Astrocyte of the cerebellum (primary cell): ENCODE data around the gene DIPK1B.

Experiments
- DNase-seq: peaks from one replicate; pipeline ENCODE4 v3.0.0-alpha.2; 2011; ENCODE audit warnings: low read depth
- H3K4me3 ChIP-seq: 2 replicates; pipeline ENCODE4 v1.5.1; 2011; ENCODE audit warnings: mild to moderate bottlenecking, low read depth, low read length, moderate library complexity
- CTCF ChIP-seq: IDR thresholded peaks from 2 replicates; pipeline ENCODE4 v1.5.1; 2012; ENCODE audit warnings: low read length, low read depth, moderate library complexity, mild to moderate bottlenecking; ENCODE audit errors: missing control alignments
- in situ Hi-C: cut with HindIII; loops from 2 replicates; pipeline ENCODE4 v1.10.0; 2017; ENCODE audit warnings: low sequenced_read_pairs

Gene DIPK1B

GRCh38 chr9:136673975-136674785 is 38.2 kb upstream of the DIPK1B start:
- no peak for DNase-seq
- no peak for TF ChIP-seq CTCF
- H3K4me3 ChIP-seq, result no peak overlapping the region
- in situ Hi-C loops, result loop anchor here (10.0 kb wide), 1 partner anchor 119 kb away; no protein-coding TSS in a partner anchor

- DNase-seq, result no peak
- no peak overlapping the region for H3K4me3 ChIP-seq
- in situ Hi-C loops, result loop anchor here (10.0 kb wide), 1 partner anchor 120 kb away; no protein-coding TSS in a partner anchor
- TF ChIP-seq CTCF, result no peak
Measured at GRCh38 chr9:136674786-136675349, 37.5 kb upstream of the DIPK1B start.

GRCh38 chr9:136675477-136676296 is 36.7 kb upstream of the DIPK1B start:
- no peak overlapping the region for H3K4me3 ChIP-seq
- TF ChIP-seq CTCF, result no peak
- in situ Hi-C loops, result loop anchor here (10.0 kb wide), 1 partner anchor 121 kb away; no protein-coding TSS in a partner anchor
- DNase-seq, result no peak

GRCh38 chr9:136676297-136676794 is 36.0 kb upstream of the DIPK1B start:
- DNase-seq, result no peak
- no peak overlapping the region for H3K4me3 ChIP-seq
- TF ChIP-seq CTCF, result no peak
- in situ Hi-C loops, result loop anchor here (10.0 kb wide), 1 partner anchor 122 kb away; no protein-coding TSS in a partner anchor

- no peak for TF ChIP-seq CTCF
- no peak for DNase-seq
- in situ Hi-C loops, result loop anchor here (10.0 kb wide), 1 partner anchor 122 kb away; no protein-coding TSS in a partner anchor
- no peak overlapping the region for H3K4me3 ChIP-seq
Measured at GRCh38 chr9:136676920-136677686, 35.3 kb upstream of the DIPK1B start.

GRCh38 chr9:136678034-136678433 is 34.3 kb upstream of the DIPK1B start:
- in situ Hi-C loops, result loop anchor here (10.0 kb wide), 1 partner anchor 123 kb away; no protein-coding TSS in a partner anchor
- H3K4me3 ChIP-seq, result no peak overlapping the region
- no peak for DNase-seq
- no peak for TF ChIP-seq CTCF
